HG03457 (cell line): ENCODE data around the gene DDRGK1.

Experiments used
- ATAC-seq: cut with Tn5 transposase; IDR thresholded peaks from one replicate; pipeline ENCODE4 v1.9.1; 2021; ENCODE audit warnings: moderate number of reproducible peaks; ENCODE audit not compliant: unreplicated experiment

Gene DDRGK1

GRCh38 chr20:3237011-3237957 lies 32.8 kb upstream of the DDRGK1 start:
- ATAC-seq: no peak

- no peak for ATAC-seq
Observed at GRCh38 chr20:3235666-3236324, 31.3 kb upstream of the DDRGK1 start.

- ATAC-seq: no peak
Observed at GRCh38 chr20:3233991-3234498, 29.6 kb upstream of the DDRGK1 start.

- no peak for ATAC-seq
Observed at GRCh38 chr20:3233131-3233990, 28.9 kb upstream of the DDRGK1 start.

- ATAC-seq: no peak
Observed at GRCh38 chr20:3231889-3232588, 27.6 kb upstream of the DDRGK1 start.

- ATAC-seq: no peak
Observed at GRCh38 chr20:3231116-3231515, 26.6 kb upstream of the DDRGK1 start.

GRCh38 chr20:3229798-3230197 lies 25.3 kb upstream of the DDRGK1 start:
- ATAC-seq: no peak

- no peak for ATAC-seq
Observed at GRCh38 chr20:3229158-3229557, 24.7 kb upstream of the DDRGK1 start.

- ATAC-seq: no peak
Observed at GRCh38 chr20:3228750-3229032, 24.2 kb upstream of the DDRGK1 start.

GRCh38 chr20:3227936-3228749 lies 23.7 kb upstream of the DDRGK1 start:
- no peak for ATAC-seq

GRCh38 chr20:3227506-3227905 lies 23.0 kb upstream of the DDRGK1 start:
- no peak for ATAC-seq

- no peak for ATAC-seq
Observed at GRCh38 chr20:3226864-3227263, 22.4 kb upstream of the DDRGK1 start.

GRCh38 chr20:3226093-3226492 lies 21.6 kb upstream of the DDRGK1 start:
- ATAC-seq: no peak

- ATAC-seq: no peak
Observed at GRCh38 chr20:3224681-3225421, 20.4 kb upstream of the DDRGK1 start.

- ATAC-seq: no peak
Observed at GRCh38 chr20:3223994-3224680, 19.7 kb upstream of the DDRGK1 start.

- no peak for ATAC-seq
Observed at GRCh38 chr20:3223651-3223993, 19.1 kb upstream of the DDRGK1 start.

- ATAC-seq: no peak
Observed at GRCh38 chr20:3222635-3223600, 18.4 kb upstream of the DDRGK1 start.
